HG03354 (cell line): Measurements from ENCODE around the gene CLPX.
A peak's percentile ranks its signal among the peaks of the same experiment; 100 is the strongest.
"Not testable (repeated sequence)": the region's sequence is repeated elsewhere in the genome, so short reads cannot be mapped to it uniquely, and the experiment has no call there.

ENCODE experiments used
- ATAC-seq: cut with Tn5 transposase; IDR thresholded peaks from one replicate; pipeline ENCODE4 v1.9.1; 2021; ENCODE audit warnings: mild to moderate bottlenecking; ENCODE audit not compliant: unreplicated experiment, poor library complexity, severe bottlenecking

The CLPX gene

DNA sequence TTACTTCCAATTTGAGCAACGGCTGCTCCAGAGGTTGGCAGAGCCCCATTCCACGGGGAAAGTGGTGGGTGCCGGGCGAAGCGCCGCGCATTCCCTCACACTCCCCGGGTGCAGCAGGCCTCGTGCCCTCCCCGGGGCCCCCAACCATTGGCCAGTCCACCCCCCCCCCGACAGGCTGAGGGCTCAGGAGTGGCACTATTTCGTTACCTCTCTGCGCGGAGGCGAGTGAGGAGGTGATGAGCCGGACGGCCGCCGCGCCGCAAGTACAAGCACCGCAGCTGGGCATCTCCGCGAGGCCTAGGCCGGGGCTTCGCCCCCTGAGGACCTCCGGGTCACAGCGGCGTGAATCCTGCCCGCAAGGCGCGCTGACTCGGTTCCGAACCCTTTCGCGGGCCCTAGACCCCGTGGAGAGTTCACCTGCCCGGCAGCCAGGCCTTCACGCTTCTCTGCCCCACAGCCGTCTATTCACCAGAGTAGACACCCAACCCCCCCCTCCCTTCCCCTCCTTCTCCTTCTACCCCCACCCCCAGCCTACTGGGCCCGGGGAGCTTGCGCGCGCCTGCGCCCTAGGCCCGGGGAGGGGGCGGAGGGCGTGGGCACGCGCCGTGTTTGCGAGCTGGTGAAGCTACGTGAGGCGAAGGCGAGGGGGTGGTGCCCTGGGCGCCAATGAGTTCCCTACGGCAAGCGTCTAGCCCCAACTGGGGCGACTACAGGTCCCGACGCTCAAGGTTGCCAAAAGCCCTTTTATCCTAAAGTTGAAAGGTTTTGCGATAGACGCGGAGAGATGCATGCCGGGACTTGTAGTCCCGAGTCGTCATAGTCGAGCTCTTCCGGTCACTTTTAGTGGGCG lies at the start of gene CLPX:
Gene CLPX, minus strand, starts transcription at position 475 of the 850 bp plus-strand sequence. Its CDS starts 189 bp downstream, at position 286.
- peak; percentile 79 for ATAC-seq

DNA sequence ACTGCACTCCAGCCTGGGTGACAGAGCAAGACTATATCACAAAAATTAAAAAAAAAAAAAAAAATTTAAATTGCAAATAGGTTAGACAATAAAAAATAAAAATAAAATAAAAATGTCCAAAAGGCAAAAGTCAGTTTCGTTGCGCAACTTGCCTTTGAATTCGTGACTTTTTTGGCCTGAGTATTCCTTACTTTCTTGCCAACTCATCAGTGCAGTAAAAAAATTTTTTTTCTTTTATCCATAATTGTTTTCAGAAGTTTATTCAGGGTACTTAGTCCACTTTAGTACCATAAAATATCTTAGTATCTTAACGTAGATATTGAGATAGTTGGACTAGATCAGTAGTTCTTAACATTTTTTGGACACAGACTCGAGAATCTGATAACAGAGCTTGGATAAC lies 48.6 kb upstream of the CLPX start:
- ATAC-seq, result no peak

DNA sequence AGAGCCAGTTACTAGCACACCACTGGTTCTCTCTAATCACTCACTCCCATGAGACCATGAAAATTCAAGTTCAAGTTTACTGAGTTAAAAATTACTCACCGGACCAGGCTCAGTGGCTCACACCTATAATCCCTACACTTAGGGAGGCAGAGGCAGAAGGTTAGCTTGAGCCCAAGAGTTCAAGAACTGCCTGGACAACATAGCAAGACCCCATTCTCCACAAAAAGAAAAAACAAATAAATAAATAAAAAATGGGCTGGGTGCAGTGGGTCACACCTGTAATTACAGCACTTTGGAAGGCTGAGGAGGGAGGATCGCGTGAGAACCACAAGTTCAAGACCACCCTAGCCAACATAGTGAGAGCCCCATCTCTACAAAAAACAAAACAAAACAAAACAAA lies 47.4 kb upstream of the CLPX start:
- ATAC-seq, result no peak

DNA sequence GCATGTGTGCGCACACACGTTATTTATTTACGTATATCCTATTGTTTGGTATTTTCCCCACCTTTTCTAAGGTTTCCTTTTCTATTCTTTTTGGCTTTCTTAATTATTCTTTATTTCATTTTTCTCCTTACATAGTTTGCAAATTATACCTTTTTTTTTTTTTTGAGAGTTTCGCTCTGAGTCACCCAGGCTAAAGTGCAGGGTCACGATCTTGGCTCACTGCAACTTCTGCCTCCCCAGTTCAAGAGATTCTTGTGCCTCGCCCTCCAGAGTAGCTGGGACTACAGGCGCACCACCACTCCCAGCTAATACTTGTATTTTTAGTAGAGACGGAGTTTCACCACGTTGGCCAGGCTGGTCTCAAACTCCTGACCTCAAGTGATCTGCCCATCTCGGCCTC lies 46.2 kb upstream of the CLPX start:
- ATAC-seq, result no peak

DNA sequence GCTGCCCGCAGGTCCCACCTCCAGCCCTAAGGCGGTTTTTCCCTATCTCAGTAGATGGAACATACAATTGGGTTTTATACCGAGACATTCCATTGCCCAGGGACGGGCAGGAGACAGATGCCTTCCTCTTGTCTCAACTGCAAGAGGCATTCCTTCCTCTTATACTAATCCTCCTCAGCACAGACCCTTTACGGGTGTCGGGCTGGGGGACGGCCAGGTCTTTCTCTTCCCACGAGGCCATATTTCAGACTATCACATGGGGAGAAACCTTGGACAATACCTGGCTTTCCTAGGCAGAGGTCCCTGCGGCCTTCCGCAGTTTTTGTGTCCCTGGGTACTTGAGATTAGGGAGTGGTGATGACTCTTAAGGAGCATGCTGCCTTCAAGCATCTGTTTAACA lies 41.8 kb upstream of the CLPX start:
- not testable (repeated sequence) for ATAC-seq

DNA sequence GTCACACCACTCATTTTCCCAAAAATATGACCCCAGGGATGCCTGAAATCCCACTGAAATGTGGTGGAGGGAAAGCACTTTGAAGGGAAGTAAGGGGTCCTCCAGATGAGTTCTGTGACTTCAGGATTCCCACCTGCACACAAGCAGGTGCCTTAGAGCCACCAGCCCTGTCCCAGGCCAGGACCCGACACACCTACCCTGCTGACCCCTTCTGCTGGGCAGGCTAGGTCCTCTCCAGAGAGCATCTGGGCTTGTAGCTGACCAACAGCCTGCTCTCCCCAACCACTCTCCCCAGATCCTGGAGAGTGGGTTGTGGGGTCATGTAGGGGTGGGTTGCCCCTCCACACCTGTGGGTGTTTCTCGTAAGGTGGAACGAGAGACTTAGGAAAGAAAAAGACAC lies 41.1 kb upstream of the CLPX start:
- no peak for ATAC-seq

DNA sequence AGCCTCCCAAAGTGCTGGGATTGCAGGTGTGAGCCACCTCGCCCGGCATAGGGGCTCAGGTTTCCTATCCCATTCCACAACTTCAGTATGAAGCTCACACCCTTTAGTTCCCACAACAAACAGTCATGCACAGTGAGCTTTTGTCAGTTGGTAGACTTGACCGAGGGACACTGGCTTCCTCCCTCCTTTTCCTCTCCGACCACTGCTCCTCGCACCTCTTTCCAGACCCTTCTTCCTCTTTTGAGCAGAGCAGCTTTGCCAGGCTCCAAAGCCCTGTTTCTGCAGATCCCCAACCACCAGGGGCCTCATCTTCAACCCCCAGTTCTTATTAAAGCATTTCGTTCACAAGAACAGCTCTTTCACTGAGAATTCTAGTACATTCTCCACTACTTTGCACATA lies 38.9 kb upstream of the CLPX start:
- no peak for ATAC-seq

DNA sequence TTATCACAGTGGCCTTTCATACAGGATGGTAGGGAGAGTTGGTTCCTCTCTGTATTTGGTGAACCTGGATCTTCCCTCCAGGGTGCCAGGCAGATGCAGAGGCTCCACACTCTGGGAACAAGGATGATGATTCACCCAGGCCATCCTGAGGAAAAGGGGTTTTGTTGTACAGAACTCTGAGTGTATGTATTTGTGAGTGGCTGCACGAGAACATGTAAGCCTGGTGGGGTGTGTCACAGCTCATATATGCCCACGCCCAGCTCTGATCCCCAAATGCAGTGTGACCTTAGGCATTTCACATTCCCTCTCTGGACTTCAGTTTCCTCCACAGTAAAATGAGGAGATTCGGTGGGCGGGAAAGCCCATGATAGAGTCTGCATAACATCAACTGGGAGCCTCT lies 37.7 kb upstream of the CLPX start:
- no peak for ATAC-seq

DNA sequence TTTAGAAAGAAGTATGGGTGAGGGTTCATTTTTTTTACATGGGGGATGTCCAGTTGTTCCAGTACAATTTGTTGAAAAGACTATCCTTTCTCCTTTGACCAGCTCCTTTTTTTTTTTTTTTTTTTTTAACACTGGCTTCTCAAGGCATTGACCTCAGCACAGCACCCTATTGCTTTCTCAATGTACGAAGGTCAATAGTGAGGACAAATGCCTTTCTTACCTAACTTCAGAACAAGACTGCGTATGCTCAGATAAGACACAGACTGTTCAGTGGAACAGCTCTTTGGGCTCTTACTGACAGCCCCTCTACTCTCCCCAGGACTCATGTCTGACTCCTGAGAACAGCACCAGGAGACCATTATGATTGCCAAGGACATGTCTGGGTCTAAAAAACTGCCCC lies 36.6 kb upstream of the CLPX start:
- no peak for ATAC-seq

DNA sequence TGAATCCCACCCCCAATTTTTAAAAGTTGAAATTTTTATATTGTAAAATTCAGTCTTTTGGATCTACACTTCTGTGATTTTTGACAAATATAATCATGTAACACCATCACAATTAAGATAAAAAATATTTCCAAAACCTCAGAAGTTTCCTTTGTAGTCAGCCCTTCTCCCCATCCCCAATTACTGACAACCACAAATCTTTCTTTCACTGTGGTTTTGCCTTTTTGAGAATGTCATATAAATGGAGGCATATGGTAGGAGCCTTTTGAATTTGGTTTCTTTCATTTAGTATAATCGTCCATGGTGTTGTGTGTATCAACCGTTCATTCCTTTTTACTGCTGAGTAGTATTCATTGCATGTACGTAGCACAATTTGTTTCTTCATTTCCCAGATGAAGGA lies 34.0 kb upstream of the CLPX start:
- no peak for ATAC-seq

DNA sequence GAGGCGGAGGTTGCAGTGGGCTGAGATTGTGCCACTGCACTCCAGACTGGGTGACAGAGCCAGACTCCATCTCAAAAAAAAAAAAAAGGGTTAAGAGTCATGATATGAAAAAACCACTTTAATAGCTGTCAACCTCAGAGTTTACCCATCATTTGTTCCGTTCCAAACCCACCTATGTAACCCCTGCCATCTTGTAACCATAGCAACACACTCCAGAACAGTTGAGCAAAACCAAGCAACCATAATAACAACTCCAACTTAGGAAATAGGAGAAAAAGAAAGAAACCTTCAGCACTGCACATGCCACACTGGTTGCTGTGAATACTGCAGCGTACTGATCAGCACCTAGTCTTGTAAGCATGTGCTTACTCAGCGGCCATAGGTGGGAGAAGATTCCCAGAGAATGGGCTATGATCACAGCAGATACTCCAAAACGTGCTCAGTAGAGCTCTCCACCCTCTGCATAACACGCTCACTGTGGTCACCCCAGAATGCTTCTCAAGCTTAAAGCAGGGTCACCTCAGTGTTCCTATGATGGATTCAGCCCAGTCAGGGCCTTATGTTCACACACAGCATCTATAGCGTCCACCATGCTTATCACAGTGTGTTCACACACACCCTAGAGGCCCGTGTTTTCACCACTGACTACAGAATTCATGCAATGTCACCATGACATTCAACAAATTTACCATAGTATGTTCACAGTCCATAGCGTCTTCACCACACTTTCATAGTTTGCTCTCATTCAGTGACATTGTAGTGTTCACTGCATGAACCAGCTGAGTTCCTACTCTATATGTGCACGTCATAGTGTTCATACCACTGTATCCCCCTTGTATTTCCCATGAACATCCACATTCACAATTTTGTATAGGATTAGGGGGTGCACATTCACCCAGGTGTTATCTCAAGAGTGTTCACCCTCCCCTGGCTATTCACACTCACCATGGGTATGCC lies 32.7 kb upstream of the CLPX start:
- ATAC-seq, result no peak

DNA sequence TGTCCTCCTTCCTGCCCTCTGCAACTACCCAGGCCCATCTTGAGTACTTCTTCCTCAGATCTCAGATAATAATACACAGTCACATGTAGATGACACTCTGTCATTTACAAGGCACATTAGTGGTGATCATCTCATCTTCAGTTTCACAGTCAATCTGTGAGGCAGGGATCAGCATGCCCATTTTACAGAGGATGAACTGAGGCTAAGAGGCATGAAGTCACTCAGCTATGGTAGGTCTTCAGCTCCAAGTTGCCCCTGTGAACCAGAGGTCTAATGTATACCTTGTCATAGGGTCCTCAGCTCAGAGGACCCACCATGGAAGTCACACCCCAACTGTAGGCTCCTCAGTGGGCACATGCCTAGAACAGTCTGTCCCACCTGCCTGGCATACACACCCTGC lies 30.4 kb upstream of the CLPX start:
- no peak for ATAC-seq

DNA sequence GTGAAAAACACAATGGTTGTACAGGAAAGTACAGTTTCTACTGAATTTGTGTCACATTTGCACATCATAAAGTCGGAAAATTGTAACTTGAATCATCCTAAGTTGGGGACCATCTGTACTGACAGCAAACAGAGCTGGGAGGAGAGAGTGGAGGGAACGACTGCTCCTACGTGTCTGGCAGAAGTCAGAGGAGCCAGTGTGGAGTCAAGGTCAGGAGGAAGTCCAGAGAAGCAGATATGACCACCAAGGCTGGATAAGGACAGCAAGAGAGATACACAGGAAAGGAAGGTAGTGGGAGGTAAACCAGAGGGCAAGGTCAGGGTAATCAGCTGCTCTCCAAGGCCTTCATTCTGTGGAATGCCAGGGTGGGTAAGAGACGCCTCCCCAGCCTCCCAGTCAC lies 28.9 kb upstream of the CLPX start:
- no peak for ATAC-seq

DNA sequence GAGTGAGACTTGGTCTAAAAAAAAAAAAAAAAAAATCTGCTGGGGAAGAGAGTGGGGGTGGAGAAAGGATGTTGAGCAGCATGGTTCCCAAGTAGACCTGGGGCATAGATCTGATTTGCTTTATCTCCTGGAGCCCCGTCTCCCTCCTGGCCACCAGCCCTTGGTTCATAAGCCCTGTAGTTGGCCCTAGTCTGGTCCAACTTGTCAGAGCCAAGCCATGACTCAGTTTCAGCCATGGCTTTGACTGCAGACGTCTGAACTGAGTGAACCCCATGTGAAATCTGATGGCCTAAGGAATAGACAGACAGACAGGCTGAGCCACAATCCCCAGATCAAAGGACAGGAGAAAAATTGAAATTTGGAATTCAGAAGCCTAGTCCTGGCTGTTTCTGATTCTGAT lies 28.1 kb upstream of the CLPX start:
- no peak for ATAC-seq

DNA sequence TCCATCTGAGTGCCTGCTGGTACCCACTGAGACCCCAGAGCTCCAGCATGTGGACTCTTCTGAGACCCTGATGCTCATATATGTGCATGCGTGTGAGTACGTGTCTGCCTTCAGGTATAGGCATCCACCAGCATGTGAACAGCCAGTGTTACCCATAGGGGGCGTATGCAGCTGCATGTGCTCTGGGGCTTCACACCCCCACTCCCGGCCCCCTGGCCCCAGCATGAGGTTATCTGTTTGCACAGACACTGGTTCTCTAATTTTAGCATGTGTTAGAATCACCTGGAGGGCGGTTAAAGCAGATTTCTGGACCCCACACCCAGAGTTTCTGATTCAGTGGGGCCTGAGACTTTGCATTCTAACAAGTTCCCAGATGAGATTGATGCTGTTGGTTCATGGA lies 27.0 kb upstream of the CLPX start:
- no peak for ATAC-seq

DNA sequence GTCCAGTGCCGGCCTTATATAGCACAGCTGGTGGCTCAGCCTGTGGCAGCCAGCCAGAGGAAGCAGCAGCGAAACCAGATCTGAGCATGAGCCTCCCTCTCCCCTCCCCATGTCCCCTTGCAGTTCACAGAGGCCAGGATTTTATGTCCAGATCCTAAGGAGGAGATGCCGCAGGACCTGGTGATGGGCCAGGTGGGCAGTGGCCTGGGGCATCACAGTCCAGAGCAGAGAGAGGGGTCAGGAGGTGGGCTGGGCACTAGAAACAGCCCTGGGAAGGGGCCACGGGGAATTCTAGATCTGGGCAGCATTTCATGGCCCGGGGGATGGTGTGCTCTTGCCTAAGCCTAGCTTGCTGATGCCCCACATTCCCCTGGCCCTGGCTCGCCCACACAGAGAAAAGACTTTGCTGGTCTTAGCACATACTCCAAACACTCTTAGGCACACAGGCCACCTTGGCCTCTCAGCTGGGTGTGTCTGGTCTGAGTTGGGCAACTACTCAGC lies 26.4 kb upstream of the CLPX start:
- no peak for ATAC-seq

DNA sequence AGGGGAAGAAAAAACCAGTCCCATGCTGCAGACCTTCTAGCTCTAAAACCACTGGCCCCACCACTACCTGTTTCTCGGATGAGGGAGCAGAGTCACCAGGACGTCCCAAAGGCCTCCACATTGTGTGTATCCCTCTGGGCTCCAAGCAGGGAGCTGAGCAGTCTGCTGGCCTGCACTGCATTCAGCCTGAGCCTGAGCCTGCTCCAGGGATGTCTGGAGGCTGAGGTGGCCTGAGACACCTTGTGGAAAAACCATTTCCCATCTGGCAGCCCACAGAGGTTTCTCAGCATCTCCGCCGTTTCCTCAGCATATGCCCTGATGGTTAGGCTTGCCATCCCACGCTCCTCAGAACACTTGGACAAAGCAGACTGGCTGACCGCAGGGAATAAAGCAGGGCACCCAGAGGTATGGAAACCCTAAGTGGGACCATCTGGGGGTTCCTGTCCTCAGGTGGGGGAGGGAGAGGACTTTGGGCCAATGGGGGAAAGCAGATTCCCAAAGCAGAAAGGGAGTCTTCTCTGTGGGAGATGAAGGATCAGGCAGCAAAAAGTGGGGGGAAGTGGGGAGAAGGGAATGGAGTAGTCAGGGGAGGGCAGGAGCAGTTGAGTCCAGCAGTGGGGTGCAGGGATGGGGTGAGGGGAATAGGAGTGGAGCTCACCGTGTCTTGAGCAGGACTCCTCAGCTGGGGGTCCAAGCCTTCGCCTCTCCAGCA lies 25.8 kb upstream of the CLPX start, which contains the start of gene CILP:
Gene CILP, minus strand, starts transcription at position 704 of the 712 bp plus-strand sequence. CDS start 1,718 bp downstream, outside the sequence.
- no peak for ATAC-seq

DNA sequence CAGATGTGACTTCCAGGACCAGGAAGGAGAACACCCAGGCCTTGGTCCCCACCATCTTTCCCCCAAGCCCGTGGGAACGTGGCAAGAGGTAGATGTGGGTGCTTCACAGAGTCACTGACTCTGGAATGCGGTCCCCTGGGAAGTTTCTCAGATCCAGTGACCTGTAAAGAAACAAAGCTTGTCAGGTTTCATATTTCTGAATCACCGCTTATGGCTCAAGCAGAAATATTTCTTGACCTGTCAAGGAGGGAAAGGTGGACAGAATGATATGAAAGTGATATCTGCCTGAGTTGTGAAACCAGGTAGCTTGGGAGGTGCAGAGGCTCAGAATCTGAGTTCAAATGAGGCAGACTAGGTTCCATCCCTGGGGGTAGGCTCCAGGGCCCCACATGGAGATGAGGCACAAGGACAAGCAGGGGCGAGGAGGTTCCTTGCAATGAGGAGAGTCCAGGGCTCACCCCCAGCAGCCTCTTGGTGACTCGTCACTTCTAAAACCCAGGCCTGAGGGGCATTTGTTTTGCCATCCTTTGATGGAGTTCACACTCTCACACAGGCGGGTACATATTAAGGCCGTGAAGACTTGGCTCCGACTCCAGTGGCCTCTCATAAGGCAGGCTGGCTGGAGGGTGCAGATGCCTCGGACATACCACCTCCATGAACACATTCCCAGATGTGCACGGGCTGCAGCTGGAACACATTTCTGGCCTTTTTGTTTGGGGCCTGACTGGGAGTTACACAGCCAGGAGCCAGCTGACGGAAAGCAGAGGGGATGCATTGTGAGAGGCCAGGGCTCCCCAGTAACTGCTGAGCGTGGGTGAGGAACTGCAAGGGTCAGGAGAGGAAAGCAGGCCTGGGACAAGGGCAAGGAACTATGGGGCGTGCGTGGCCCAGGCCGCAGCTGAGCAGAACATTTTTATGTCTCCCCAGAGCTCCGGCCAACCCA lies 24.8 kb upstream of the CLPX start:
- ATAC-seq, result no peak

DNA sequence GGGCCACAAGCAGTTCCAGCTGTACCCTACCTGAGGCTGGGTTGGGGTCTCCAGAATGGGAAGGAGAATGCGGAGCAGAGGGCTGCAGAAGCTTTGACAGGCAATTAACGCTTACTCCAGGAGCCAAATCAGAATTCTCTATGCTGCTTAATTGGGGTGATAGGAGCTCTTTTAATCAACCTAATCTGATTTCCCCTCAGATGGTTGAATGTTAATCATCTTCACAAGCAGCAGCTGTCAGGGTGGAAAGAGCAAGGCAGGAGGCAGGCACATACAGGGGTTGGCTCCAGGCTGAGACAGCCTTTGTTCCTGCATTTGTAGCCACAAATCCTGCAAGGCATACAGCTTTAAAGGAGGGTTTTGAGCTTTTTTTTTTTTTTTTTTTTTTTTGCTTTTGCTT lies 23.5 kb upstream of the CLPX start:
- no peak for ATAC-seq
